GM12864 (cell line): ENCODE measurements around the gene PHEX.

Experiments used
- DNase-seq: peaks from one replicate; pipeline ENCODE4 v3.0.0-alpha.2; 2011; ENCODE audit warnings: low read depth
- H3K4me3 ChIP-seq: 2 replicates; pipeline ENCODE4 v1.5.1; 2011; ENCODE audit warnings: mild to moderate bottlenecking, low read depth, low read length, control low read depth
- CTCF ChIP-seq: IDR thresholded peaks from 2 replicates; pipeline ENCODE4 v1.5.1; 2011; ENCODE audit warnings: low read depth, mild to moderate bottlenecking, moderate library complexity, low read length, control low read depth, inconsistent platforms; ENCODE audit errors: missing control alignments

PHEX gene

GRCh38 chrX:22136711-22137110 lies 104.6 kb downstream of the PHEX start:
- TF ChIP-seq CTCF = no peak
- H3K4me3 ChIP-seq = no peak overlapping the region
- no peak for DNase-seq

GRCh38 chrX:22139822-22140221 lies 107.7 kb downstream of the PHEX start:
- H3K4me3 ChIP-seq = no peak overlapping the region
- no peak for TF ChIP-seq CTCF
- DNase-seq = no peak

- H3K4me3 ChIP-seq = no peak overlapping the region
- no peak for TF ChIP-seq CTCF
- DNase-seq = no peak
These were observed 109.1 kb downstream of the PHEX start for GRCh38 chrX:22141047-22141730.

GRCh38 chrX:22147214-22147613 lies 115.1 kb downstream of the PHEX start:
- no peak for DNase-seq
- H3K4me3 ChIP-seq = no peak overlapping the region
- no peak for TF ChIP-seq CTCF

GRCh38 chrX:22147942-22148341 lies 115.8 kb downstream of the PHEX start:
- H3K4me3 ChIP-seq = no peak overlapping the region
- TF ChIP-seq CTCF = no peak
- no peak for DNase-seq

- no peak for TF ChIP-seq CTCF
- H3K4me3 ChIP-seq = no peak overlapping the region
- DNase-seq = no peak
These were observed 116.4 kb downstream of the PHEX start for GRCh38 chrX:22148565-22148964.

- no peak for TF ChIP-seq CTCF
- H3K4me3 ChIP-seq = no peak overlapping the region
- no peak for DNase-seq
These were observed 118.2 kb downstream of the PHEX start for GRCh38 chrX:22150371-22150770.
